Stimulated activated CD4-positive, alpha-beta T cell treated with anti-CD3 and anti-CD28 coated beads, TNF-alpha, amount 100 ng/mL, for 1 hour (primary cell): ENCODE results near the gene TXNDC11.

Experiments
- DNase-seq, 3 donors: peaks; one replicate each; pipeline ENCODE4 v3.0.0-alpha.2; 2020; ENCODE audit warnings: low read depth in 3 of 3, low spot score in 1 of 3

Gene TXNDC11

GRCh38 chr16:11750056-11750455 is 7.4 kb upstream of the TXNDC11 start:
- DNase-seq = no peak

GRCh38 chr16:11748404-11749254 is 6.0 kb upstream of the TXNDC11 start:
- no peak for DNase-seq

GRCh38 chr16:11747949-11748403 is 5.3 kb upstream of the TXNDC11 start:
- DNase-seq = no peak

GRCh38 chr16:11744075-11744470 is 1.4 kb upstream of the TXNDC11 start:
- no peak for DNase-seq

- no peak for DNase-seq
Observed at GRCh38 chr16:11743308-11744074, 834 bp upstream of the TXNDC11 start.

GRCh38 chr16:11742093-11742535 is 543 bp downstream of the TXNDC11 start:
- DNase-seq = peak in 2 of 3 donors; percentile 1 to 30

GRCh38 chr16:11740567-11740966 is 2.1 kb downstream of the TXNDC11 start:
- no peak for DNase-seq

- DNase-seq = no peak
Observed at GRCh38 chr16:11738742-11739544, 3.7 kb downstream of the TXNDC11 start.

GRCh38 chr16:11737713-11738112 is 4.9 kb downstream of the TXNDC11 start:
- no peak for DNase-seq

- no peak for DNase-seq
Observed at GRCh38 chr16:11736903-11737302, 5.8 kb downstream of the TXNDC11 start.

- DNase-seq = no peak
Observed at GRCh38 chr16:11735787-11736186, 6.9 kb downstream of the TXNDC11 start.

GRCh38 chr16:11734653-11735043 is 8.0 kb downstream of the TXNDC11 start:
- no peak for DNase-seq

GRCh38 chr16:11734025-11734652 is 8.5 kb downstream of the TXNDC11 start:
- DNase-seq = no peak

- no peak for DNase-seq
Observed at GRCh38 chr16:11731222-11731621, 11.4 kb downstream of the TXNDC11 start.

- DNase-seq = no peak
Observed at GRCh38 chr16:11729787-11730186, 12.9 kb downstream of the TXNDC11 start.

GRCh38 chr16:11727796-11728543 is 14.7 kb downstream of the TXNDC11 start:
- DNase-seq = no peak

- DNase-seq = no peak
Observed at GRCh38 chr16:11726008-11726407, 16.6 kb downstream of the TXNDC11 start.

- no peak for DNase-seq
Observed at GRCh38 chr16:11725457-11725856, 17.2 kb downstream of the TXNDC11 start.

- no peak for DNase-seq
Observed at GRCh38 chr16:11722468-11722808, 20.2 kb downstream of the TXNDC11 start.

GRCh38 chr16:11721781-11722467 is 20.7 kb downstream of the TXNDC11 start:
- DNase-seq = no peak
